B cell (primary cell): Measurements from ENCODE around the gene DGAT2.

ENCODE experiments used
- EZH2 ChIP-seq: IDR thresholded peaks from 2 replicates; pipeline ENCODE4 v1.6.1; 2012; ENCODE audit warnings: borderline replicate concordance, low read depth, mild to moderate bottlenecking, moderate library complexity, low read length; ENCODE audit not compliant: insufficient read depth, poor library complexity, severe bottlenecking
- TF ChIP-seq, protein P1 (sequence below): fragments of 200-600 bp; IDR thresholded peaks from one replicate; pipeline ENCODE4 v1.8.0; 2022; ENCODE audit warnings: antibody characterized with exemption, mild to moderate bottlenecking

DNA sequence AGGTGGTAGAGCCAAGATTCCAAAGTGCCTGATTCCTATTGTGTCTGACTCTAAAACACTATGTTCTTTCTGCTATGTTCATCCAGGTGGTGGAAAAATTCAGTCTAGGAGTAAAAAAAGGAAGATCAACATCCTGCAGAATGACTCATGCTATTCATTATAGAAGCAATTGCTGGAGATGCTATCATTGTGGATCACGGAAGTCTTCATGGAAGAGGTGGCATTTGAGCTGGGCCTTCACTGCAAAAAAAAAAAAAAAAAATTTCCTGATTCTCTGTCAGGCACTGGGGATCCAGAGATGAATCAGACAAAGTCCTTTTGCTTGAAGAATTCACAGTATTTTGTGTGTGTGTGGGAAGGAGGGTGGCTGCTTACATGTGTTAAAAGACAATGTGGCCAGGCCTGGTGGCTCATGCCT, 45.1 kb downstream of the DGAT2 start:
- TF ChIP-seq, protein P1, sequence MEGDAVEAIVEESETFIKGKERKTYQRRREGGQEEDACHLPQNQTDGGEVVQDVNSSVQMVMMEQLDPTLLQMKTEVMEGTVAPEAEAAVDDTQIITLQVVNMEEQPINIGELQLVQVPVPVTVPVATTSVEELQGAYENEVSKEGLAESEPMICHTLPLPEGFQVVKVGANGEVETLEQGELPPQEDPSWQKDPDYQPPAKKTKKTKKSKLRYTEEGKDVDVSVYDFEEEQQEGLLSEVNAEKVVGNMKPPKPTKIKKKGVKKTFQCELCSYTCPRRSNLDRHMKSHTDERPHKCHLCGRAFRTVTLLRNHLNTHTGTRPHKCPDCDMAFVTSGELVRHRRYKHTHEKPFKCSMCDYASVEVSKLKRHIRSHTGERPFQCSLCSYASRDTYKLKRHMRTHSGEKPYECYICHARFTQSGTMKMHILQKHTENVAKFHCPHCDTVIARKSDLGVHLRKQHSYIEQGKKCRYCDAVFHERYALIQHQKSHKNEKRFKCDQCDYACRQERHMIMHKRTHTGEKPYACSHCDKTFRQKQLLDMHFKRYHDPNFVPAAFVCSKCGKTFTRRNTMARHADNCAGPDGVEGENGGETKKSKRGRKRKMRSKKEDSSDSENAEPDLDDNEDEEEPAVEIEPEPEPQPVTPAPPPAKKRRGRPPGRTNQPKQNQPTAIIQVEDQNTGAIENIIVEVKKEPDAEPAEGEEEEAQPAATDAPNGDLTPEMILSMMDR: no peak
- TF ChIP-seq EZH2: no peak
